Measurements from ENCODE around the gene BPIFA3. TPM values are rescaled to one million over a fixed set of nuclear protein-coding genes. Genes with fewer than 3 reads are reported as not detected.

Gene BPIFA3
- total RNA-seq, 6 experiments from 2014 or later = not detected

DNA sequence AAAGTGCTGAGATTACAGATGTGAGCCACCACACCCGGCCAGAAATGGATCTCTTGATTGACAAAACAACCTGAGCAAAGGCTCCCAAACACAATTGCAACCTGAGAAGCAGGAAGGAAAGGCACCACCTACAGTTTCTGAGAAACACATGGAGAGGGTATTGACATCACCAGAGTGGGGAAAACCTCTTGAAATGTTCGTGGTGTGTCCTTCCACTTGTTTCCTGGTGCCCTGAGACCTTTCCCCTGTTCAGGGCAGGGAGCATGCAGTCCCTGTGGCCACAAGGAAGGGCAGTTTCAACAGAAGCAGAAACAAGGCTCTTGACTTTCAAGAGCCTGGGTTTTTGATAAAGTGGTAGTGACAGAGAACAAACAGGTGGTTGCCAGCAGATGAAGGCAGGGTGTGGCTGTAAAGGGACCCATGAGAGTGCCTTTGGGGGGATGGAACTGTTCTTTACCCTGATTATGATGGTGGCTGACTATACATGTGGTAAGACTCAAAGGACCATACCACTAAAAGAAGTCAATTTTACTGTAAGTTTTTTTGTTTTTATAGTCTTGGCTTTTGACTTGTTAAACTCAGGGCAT lies 15.4 kb downstream of the BPIFA3 start:
- no peak for ATAC-seq
- intact Hi-C loops (cut with DNase I) = no loop called here
- H3K4me1 ChIP-seq = no peaks in the 10 kb centered on the region
- H3K9me3 ChIP-seq = no peaks in the 10 kb centered on the region
- no peak overlapping the region for H3K4me3 ChIP-seq
- TF ChIP-seq CTCF (IDR thresholded peaks at IDR 0.05) = no peak
- no peak for TF ChIP-seq POLR2A (IDR thresholded peaks at IDR 0.05)
- H3K27me3 ChIP-seq = no peaks in the 10 kb centered on the region
- H3K27ac ChIP-seq = no peak overlapping the region
- H3K36me3 ChIP-seq = no peaks in the 10 kb centered on the region
- no peak for DNase-seq
- WGBS (ENCODE audit: insufficient coverage, low coverage, low lambda C conversion rate, missing lambda C conversion rate) = 8% methylated on average over 2 of the region's 2 CpGs

- no peak for TF ChIP-seq CTCF (IDR thresholded peaks at IDR 0.05)
- TF ChIP-seq POLR2A (IDR thresholded peaks at IDR 0.05) = no peak
- no peak overlapping the region for H3K27ac ChIP-seq
- DNase-seq = no peak
- H3K4me1 ChIP-seq = no peaks in the 10 kb centered on the region
- no peak for ATAC-seq
- no peaks in the 10 kb centered on the region for H3K27me3 ChIP-seq
- H3K9me3 ChIP-seq = no peaks in the 10 kb centered on the region
- H3K4me3 ChIP-seq = no peak overlapping the region
- H3K36me3 ChIP-seq = no peaks in the 10 kb centered on the region
- intact Hi-C loops (cut with DNase I) = no loop called here
- 28% methylated on average over 5 of the region's 5 CpGs for WGBS (ENCODE audit: insufficient coverage, low coverage, low lambda C conversion rate, missing lambda C conversion rate)
These were observed 16.1 kb downstream of the BPIFA3 start for GRCh38 chr20:33233129-33233774.

GRCh38 chr20:33234050-33234449 lies 16.9 kb downstream of the BPIFA3 start:
- Histone ChIP-seq H3K9me3 (no peaks in the 10 kb centered on the region), H3K4me3 (no peak overlapping the region), H3K36me3 (no peaks in the 10 kb centered on the region), H3K27ac (no peak overlapping the region), H3K4me1 (no peaks in the 10 kb centered on the region), H3K27me3 (no peaks in the 10 kb centered on the region)
- DNase-seq = no peak
- no peak for ATAC-seq
- 67% methylated on average over 1 of the region's 2 CpGs for WGBS (ENCODE audit: insufficient coverage, low coverage, low lambda C conversion rate, missing lambda C conversion rate)
- intact Hi-C loops (cut with DNase I) = no loop called here
- TF ChIP-seq CTCF (IDR thresholded peaks at IDR 0.05) (no peak), POLR2A (IDR thresholded peaks at IDR 0.05) (no peak)

GRCh38 chr20:33235696-33236095 lies 18.5 kb downstream of the BPIFA3 start, which contains the start of gene BPIFA1:
BPIFA1 (plus strand) TSS chr20:33235996; CDS start chr20:33237712, 1,716 bp downstream.
- intact Hi-C loops (cut with DNase I) = no loop called here
- H3K27ac ChIP-seq = no peak within 1 kb of the TSS
- no peaks in the 10 kb centered on the region for H3K9me3 ChIP-seq
- ATAC-seq = no peak
- no peak within 1 kb of the TSS for H3K4me3 ChIP-seq
- TF ChIP-seq CTCF (IDR thresholded peaks at IDR 0.05) = no peak
- no peak for TF ChIP-seq POLR2A (IDR thresholded peaks at IDR 0.05)
- H3K27me3 ChIP-seq = no peaks in the 10 kb centered on the region
- DNase-seq = no peak
- WGBS (ENCODE audit: insufficient coverage, low coverage, low lambda C conversion rate, missing lambda C conversion rate) = 26% methylated on average over 4 of the region's 5 CpGs
- no peaks in the 10 kb centered on the region for H3K4me1 ChIP-seq
- H3K36me3 ChIP-seq = no peaks in the 10 kb centered on the region
